AG09319 (cell line): ENCODE data around the gene LTA.
"Not testable (repeated sequence)": the region's sequence is repeated elsewhere in the genome, so short reads cannot be mapped to it uniquely, and the experiment has no call there.

Source experiments
- DNase-seq: peaks from one replicate; pipeline ENCODE4 v3.0.0-alpha.2; 2010; ENCODE audit warnings: low read depth; ENCODE audit errors: extremely low read depth
- TF ChIP-seq, protein P1 (sequence below): IDR thresholded peaks from 2 replicates; pipeline ENCODE4 v1.5.1; 2011; ENCODE audit warnings: low read depth, mild to moderate bottlenecking, inconsistent platforms, low read length, moderate library complexity

LTA gene

DNA sequence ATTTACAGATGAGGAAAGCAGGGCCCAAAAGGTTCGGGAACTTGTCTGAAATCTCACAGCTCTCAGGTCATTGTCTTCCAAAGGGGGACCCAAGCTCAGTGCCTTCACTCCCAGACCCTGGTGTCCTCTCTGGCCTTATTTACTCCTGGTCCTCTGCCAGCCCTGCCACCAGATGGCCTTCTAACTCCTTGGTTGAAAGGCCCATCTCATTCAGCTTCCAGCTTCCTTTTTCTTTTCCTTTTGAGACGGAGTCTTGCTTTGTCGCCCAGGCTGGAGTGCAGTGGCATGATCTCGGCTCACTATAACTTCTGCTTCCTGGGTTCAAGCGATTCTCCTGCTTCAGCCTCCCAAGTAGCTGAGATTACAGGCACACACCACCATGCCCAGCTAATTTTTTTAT is 20.7 kb upstream of the LTA start:
- DNase-seq, result not testable (repeated sequence)
- TF ChIP-seq, protein P1, sequence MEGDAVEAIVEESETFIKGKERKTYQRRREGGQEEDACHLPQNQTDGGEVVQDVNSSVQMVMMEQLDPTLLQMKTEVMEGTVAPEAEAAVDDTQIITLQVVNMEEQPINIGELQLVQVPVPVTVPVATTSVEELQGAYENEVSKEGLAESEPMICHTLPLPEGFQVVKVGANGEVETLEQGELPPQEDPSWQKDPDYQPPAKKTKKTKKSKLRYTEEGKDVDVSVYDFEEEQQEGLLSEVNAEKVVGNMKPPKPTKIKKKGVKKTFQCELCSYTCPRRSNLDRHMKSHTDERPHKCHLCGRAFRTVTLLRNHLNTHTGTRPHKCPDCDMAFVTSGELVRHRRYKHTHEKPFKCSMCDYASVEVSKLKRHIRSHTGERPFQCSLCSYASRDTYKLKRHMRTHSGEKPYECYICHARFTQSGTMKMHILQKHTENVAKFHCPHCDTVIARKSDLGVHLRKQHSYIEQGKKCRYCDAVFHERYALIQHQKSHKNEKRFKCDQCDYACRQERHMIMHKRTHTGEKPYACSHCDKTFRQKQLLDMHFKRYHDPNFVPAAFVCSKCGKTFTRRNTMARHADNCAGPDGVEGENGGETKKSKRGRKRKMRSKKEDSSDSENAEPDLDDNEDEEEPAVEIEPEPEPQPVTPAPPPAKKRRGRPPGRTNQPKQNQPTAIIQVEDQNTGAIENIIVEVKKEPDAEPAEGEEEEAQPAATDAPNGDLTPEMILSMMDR, result peak; percentile 13

DNA sequence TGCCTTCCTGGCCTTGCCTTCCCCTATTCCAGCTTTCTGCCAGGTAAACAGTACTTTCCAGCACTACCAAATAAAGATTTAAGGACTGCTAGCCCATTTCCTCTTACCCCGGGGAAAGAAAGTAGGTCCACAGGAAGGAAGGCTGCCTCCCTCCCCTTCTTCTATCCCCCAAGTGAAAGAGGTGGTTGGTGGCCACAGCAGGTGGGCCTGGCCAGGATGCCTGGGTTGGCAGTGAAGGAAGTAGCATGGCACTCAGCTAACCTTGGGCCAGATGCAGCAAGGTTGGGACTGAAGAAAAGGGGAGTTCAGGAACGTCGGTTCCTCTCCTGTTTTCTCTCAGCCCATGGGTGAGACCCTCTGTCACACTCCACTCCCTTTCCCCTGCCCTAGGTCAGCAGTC is 15.8 kb upstream of the LTA start:
- DNase-seq, result no peak
- TF ChIP-seq, protein P1, result no peak

DNA sequence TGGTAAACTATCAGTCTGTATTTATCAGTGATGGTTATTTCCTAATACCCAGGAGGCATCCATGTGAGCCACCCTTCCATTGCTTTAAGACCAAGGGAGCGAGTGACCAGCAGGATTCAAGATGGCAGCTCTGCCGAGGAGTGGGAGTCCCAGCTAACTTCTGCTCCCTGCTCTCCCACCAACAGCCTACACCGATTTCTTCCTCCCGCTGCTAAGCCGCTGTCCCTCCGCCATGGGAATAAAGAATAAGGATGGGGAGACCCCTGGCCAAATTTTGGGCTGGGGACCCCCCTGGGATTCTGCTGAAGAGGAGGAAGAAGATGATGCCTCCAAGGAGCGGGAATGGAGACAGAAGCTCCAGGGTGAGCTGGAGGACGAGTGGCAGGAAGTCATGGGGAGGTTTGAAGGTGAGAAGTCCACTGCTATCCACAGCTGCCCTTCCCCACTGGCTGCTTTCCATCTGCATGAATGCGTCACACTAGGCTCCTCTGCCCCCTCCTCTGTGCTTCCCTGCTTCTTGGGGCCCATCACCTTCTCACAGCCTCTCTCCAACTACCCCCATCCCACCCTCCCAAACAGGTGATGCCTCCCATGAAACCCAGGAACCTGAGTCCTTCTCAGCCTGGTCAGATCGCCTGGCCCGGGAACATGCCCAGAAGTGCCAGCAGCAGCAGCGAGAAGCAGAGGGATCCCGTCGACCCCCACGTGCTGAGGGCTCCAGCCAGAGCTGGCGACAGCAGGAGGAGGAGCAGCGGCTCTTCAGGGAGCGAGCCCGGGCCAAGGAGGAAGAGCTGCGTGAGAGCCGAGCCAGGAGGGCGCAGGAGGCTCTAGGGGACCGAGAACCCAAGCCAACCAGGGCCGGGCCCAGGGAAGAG is 14.4 kb upstream of the LTA start:
- TF ChIP-seq, protein P1, result no peak

DNA sequence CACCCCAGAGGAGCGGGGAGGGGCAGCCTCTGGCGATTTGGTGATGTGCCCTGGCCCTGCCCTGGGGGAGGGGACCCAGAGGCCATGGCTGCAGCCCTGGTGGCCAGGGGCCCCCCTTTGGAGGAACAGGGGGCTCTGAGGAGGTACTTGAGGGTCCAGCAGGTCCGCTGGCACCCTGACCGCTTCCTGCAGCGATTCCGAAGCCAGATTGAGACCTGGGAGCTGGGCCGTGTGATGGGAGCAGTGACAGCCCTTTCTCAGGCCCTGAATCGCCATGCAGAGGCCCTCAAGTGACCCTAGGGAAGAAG is 13.8 kb upstream of the LTA start:
- DNase-seq, result no peak
- TF ChIP-seq, protein P1, result no peak

More for the DNA sequence above, 14.4 kb upstream of the LTA start:
- DNase-seq, result no peak

DNA sequence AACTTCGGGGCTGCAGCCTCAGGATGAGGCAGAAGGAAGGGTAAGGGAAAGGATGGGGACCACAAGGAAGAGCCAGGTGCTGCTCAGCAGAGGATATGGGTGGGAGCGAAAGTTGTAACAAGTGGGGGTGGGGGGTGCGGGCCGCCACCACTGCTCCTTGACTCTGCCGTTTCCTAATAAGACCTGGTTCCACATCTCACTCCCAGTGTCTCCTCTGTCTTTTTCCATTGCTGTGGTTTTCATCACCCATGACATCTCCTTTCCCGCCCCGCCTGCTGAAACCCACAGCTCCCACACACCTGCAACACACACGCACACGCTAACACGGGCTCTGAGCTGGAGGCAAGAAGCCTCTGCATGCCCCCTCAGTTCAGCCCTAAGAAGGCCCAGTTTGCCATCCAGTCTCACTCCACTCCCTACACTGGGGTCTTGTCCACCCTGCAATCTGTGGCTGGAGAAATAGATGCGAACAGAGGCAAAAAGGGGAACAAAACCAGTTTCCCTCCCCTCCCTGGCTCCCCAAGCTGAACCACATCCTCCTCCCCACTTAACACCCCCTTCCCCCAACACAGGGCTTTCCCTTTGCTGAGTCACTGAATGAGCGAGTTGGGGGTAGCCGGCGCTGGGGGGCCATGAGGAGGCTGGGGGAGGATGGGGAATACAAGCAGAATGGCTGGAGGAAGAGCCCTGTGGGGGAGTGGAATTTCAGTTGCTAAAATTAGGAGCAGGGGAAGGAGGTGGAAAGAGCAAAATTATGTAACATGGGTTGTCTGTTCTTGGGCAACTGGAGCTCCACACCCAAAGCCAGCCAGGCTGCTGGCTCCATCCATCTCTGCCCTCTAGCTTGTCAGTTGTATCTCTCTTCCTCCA is 13.2 kb upstream of the LTA start:
- TF ChIP-seq, protein P1, result no peak
- DNase-seq, result no peak

DNA sequence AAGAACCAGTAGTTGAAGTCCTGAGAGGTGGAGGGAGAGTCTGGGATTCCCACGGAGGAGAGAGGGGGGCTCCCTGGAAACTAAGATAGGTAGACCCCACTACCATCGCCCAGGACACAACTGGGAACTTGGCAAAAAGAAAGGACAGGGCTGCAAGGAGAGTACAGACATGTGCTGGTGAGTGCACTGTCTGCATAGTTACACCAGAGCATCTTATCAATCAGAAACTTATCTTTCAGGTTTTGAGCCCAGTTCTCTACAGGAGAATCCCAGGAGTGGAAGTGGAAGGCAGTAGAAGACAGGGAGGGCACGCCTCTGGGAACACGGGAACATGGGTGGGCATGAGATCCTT is 12.5 kb upstream of the LTA start:
- TF ChIP-seq, protein P1, result no peak

More for the DNA sequence above, 12.5 kb upstream of the LTA start:
- DNase-seq, result no peak
